Stimulated activated CD4-positive, alpha-beta T cell treated with anti-CD3 and anti-CD28 coated beads, Interleukin-1b, Interleukin-23, amount 100 ng/mL, for 1 hour (primary cell): ENCODE data around the gene RALB.
"Not testable (repeated sequence)": the region's sequence is repeated elsewhere in the genome, so short reads cannot be mapped to it uniquely, and the experiment has no call there.

Experiments
- DNase-seq, 2 donors: peaks; one replicate each; pipeline ENCODE4 v3.0.0-alpha.2; 2020; ENCODE audit warnings: low read depth in 2 of 2

Gene RALB

GRCh38 chr2:120315367-120316033 is 62.8 kb downstream of the RALB start:
- no peak for DNase-seq

DNA sequence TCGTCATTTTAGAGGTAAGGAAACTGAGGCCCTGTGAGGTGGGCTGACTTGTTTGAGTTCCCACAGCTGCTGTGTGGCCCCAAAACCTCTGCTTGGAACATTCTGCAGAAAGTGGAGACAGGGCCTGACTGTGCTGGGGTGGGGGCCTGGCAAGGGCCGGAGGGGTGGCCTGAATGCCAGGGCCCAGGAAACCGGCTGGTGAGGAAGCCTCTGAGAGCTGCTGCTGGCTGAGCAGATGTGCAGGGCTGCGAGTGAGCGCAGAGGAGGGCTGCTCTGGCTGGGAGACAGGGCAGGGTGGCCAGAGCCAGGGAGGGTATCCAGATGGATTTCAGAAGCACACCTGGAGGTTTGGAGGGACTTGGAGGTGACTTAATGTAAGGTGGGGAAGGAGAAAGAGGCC is 63.4 kb downstream of the RALB start:
- DNase-seq = no peak

- DNase-seq = no peak
These were observed 64.0 kb downstream of the RALB start for GRCh38 chr2:120316528-120317179.

- DNase-seq = no peak
These were observed 64.5 kb downstream of the RALB start for GRCh38 chr2:120317180-120317533.

DNA sequence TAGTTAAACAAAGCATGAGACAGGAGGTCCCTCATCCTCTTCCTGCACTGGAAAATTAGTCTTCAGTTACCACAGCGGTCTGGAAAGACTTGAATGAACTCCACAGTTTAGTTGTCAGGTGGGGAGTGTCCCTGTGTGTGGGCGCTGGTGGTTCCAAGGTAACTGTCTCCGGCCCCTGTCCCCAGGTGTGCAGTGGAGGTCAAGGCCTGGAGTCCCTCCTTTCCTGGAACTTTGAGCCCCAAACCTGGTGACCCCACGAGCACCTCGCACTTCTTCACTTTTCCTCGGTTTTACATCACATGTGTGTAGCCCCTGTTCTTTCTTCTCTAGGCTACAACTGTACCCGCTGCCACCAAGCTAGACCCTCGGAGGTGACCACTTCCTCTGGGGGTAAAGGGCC is 65.3 kb downstream of the RALB start:
- DNase-seq = no peak

DNA sequence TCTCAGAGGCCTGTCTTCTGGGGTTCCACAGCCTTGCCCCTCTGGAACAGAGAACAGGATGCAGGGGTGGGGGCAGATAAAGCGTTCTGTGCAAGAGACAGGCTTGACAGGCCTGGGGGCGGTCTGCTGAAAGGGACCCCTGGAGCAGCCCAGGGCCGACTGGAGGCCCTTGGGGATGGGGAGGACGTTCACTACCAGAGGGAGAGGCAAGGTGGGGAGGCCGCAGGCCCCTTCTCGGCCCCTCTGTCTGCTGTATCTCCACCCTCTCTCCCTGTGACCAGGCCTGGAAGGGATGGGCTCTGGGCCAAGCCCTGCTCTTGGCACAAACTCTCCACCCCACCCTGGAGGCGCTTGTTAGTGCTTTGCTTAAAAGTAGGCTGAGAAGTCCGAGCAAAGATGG is 66.0 kb downstream of the RALB start:
- DNase-seq = no peak

- DNase-seq = no peak
These were observed 66.5 kb downstream of the RALB start for GRCh38 chr2:120319123-120319522.

DNA sequence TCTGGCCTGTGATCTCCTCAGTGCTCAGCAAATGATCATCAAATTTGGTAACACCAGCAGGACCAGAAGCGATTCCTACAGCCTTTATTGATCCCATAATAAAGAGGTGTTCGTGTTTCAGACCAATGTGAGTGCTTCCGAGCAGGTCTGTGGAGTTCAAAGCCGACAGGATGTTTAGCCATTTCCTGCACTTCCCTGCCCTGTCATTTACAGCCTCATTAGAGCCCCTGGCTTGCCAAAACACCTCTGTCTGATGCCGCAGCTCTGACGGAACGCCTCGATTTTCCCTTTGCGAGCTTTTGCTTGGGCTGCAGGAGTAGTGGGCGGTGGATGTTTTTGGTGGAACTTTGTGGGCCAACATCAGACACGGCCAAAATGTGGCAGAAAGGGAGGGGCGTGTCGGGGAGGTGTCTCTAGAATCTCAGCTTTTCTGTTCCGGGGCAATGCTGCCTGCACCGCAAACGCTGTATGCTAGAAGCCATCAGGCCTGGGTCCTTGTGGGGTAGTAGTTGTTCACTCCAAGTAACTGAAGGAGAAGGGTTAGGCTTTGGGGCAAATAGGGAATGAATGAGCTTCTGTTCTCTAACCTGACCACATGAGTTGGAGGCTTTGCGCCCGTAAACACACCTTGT is 67.2 kb downstream of the RALB start:
- DNase-seq = no peak

DNA sequence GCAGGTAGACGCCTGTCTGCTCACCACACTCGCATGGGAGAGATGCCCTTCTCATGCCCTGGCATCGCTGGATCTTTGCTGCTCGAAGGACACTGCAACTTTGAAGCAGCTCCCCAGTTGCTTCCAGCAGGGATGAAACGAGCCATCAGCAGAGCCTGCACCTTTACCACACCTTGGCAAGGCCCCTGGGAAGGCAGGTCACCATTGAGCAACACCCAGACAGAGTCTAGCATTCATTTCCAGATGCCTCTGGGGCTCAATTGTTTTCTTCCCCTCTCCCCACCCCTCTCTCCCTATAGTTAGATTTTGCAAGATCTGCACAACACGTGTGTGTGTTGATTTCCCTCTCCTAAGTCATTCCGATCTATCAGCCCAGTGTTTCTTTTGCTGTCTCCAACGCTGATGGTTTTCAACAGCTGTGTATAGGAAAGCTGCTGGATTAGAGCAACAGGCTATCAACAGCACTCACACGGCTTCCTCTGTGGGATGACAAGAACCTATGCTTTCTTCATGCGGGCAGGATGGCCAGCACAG is 67.7 kb downstream of the RALB start:
- no peak for DNase-seq

GRCh38 chr2:120320887-120321556 is 68.4 kb downstream of the RALB start:
- not testable (repeated sequence) for DNase-seq

- no peak for DNase-seq
These were observed 69.2 kb downstream of the RALB start for GRCh38 chr2:120321721-120322284.

- DNase-seq = no peak
These were observed 69.7 kb downstream of the RALB start for GRCh38 chr2:120322329-120322728.

GRCh38 chr2:120323214-120323613 is 70.6 kb downstream of the RALB start:
- DNase-seq = no peak

GRCh38 chr2:120323807-120324399 is 71.3 kb downstream of the RALB start:
- DNase-seq = no peak

GRCh38 chr2:120324933-120325332 is 72.3 kb downstream of the RALB start:
- DNase-seq = no peak

DNA sequence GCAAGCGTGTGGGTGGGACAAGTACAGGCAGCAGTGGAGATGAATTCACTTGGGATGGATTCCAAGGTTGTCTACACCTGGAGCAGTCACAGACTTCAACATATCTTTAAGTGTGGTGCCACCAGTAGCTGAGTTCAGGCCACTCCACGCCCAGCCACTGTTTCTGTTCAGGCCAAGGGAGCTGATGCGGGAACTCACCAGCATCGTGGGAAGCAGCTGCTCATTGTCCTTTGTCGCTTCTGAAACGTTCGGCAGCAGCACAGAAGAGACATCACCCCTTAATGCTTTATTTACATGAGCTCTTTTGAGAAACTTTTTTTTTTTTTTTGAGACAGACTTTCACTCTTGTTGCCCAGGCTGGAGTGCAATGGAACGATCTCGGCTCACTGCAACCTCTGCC is 73.4 kb downstream of the RALB start:
- DNase-seq = no peak

DNA sequence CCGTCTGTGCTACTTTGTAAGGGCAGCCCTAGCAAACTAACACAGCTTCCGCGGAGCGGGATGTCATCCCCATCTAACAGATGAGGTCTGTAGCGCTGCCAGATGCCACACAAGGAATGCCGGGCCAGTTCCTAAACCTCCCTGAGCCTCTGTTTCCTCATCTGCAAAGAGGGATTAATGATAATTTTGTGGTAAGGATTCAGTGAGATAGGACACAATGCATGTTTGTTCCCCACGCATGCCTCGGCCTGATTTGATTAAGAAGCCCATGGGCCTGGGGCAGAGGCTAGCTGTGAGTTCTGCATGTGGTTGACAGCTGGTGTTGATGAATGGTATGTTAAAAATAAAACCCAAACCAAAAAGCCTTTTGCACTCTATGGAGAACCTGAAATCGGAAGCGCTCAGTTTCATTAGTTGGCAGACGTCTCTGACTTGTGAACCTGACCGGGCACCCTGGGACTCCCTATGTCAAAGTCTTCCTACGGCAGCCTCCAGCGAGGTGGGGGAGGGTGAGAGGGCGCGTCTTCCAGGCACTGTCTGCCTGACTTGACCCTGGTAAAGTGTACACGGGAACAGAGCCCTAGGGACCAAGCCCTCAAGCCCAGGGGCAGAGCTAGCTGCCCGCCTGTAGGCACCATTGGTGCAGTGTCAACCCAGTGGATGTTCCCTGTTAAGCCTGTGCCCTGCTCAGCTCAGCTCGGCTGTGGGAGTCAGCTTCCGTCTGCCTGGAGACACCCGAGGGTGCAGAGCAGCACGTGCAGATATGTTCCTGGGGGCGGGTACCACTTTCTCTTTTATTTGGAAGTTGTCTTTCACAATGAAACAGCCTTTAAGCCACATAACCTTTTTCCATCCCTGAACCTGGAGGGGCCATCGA is 78.5 kb downstream of the RALB start:
- DNase-seq = no peak

DNA sequence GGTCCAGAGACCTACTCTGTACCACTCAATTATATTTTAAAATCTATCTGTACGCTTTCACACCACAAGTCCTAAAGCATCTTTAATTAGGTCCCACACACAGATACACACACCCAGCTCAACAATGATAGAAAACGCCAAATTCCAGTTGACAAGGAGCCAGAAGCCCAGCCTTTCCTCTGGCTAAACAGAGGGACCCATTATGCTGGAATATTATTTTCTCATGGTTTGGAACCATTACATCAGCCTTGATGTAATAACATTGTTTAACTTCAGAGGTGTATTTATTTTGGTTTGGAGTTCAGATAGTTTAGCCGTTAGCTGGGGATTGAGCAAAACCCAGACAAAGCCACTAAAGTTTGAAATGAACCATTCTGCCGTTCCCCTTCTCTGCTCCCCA is 79.3 kb downstream of the RALB start:
- no peak for DNase-seq

DNA sequence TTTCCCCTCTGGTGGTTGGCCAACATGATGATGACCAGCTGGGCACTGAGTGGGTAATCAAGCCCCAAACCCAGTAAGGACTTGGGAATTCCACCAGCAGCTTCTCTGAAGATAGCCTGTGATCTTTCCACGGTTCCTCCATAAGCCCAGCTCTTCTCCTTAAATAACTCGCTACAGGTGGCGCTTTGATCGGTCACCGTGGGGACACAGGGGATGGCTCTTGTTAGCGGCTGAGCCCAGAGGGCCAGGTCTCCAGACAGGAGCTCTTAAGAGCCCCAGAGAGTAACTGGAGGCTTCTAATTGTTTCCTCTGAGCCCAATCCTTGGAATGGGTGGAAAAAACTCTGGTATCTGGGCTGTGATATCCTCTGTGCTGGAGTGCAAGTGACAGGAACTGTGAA is 79.7 kb downstream of the RALB start:
- no peak for DNase-seq

- DNase-seq = no peak
These were observed 81.4 kb downstream of the RALB start for GRCh38 chr2:120334068-120334467.

DNA sequence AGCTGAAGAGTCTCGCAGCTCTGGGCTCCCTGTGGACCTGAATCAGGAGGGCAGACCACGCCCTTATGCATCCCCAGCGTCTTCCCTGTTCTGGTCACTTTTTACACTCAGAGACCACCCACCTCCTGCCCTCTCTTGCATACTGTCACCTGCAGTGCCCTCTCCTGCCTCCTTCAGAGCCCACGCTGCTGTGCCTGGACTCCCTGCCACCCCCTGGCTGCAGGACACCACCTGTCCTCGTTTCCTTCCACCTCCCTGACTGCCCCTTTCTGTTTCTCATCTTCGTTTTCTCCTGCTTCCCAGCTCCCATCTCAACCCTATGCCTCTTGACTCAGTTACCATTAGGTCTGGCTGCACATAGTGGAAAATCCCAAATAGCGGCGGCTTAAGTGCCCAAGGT is 84.1 kb downstream of the RALB start:
- DNase-seq = no peak
